Endothelial cell of umbilical vein (primary cell): ENCODE measurements around the gene MAFF. TPM values are rescaled to one million over a fixed set of nuclear protein-coding genes. Genes with fewer than 3 reads are reported as not detected.

Source experiments
- BruUV-seq: library from RNA; stranded (reverse); fragments of 400-500 nt; replicated peaks from 2 replicates; lab custom pipeline; 2021; lab: Mats Ljungman, UMichigan
- CTCF ChIA-PET: fragments of 300-600, 350-600 bp; sonication (Branson Sonifier 250); formaldehyde crosslinking; loops from one replicate; lab custom pipeline; 2021; ENCODE audit warnings: antibody characterized with exemption, inconsistent platforms; lab: Charles Lee
- POLR2A ChIA-PET: fragments of 300-600, 350-600 bp; sonication (Branson Sonifier 250); formaldehyde crosslinking; loops from one replicate; lab custom pipeline; 2021; ENCODE audit warnings: antibody characterized with exemption, inconsistent platforms; lab: Charles Lee
- DNase-seq: peaks from one replicate; pipeline ENCODE4 v3.0.0-alpha.2; 2011; ENCODE audit warnings: low read depth, low spot score
- FAIRE-seq: peaks from 2 replicates; lab custom pipeline; 2011; peaks lifted over from hg19 to GRCh38; lab: Jason Lieb, UNC
- H2AFZ ChIP-seq: 2 replicates; pipeline ENCODE4 v1.6.0; 2012; ENCODE audit warnings: low read depth, low read length, control low read depth, inconsistent platforms
- H3K27ac ChIP-seq: 2 replicates; pipeline ENCODE4 v1.5.1; 2011; ENCODE audit warnings: low read depth, mild to moderate bottlenecking, control low read depth, low read length, moderate library complexity; ENCODE audit not compliant: insufficient read depth
- H3K27me3 ChIP-seq, 2 experiments: 2 replicates each; pipeline versions ENCODE4 v1.6.0 to v1.6.1; 2011; ENCODE audit warnings: low read length in 2 of 2, mixed read lengths in 1 of 2; ENCODE audit not compliant: control insufficient read depth in 2 of 2, insufficient read depth in 2 of 2
- H3K36me3 ChIP-seq, 2 experiments: 2 replicates in 1 of 2; 3 replicates in 1 of 2; pipeline ENCODE4 v1.5.1; 2011; ENCODE audit warnings: low read length in 2 of 2, mild to moderate bottlenecking in 1 of 2, moderate library complexity in 1 of 2; ENCODE audit not compliant: control insufficient read depth in 2 of 2, insufficient read depth in 2 of 2; ENCODE audit errors: extremely low read depth in 1 of 2
- H3K4me1 ChIP-seq: 3 replicates; pipeline ENCODE4 v1.5.1; 2011; ENCODE audit warnings: mild to moderate bottlenecking, low read length; ENCODE audit not compliant: control insufficient read depth, insufficient read depth; ENCODE audit errors: extremely low read depth
- H3K4me2 ChIP-seq: 2 replicates; pipeline ENCODE4 v1.6.1; 2011; ENCODE audit warnings: low read length, control low read depth, mixed read lengths; ENCODE audit not compliant: insufficient read depth
- H3K4me3 ChIP-seq, 3 experiments: fragments of 200-600 bp in 1 of 3; sonication (generic), shearing (Covaris generic) in 1 of 3; replicated peaks in 1 of 3; 2 replicates each; pipeline ENCODE4 v1.5.1; 2011 to 2016; ENCODE audit warnings: control low read depth in 3 of 3, low read length in 3 of 3, mild to moderate bottlenecking in 2 of 3, inconsistent platforms in 1 of 3, low read depth in 1 of 3, moderate library complexity in 1 of 3; ENCODE audit not compliant: insufficient read depth in 1 of 3
- H3K79me2 ChIP-seq: 2 replicates; pipeline ENCODE4 v1.6.0; 2012; ENCODE audit warnings: low read length, inconsistent platforms; ENCODE audit not compliant: control insufficient read depth, insufficient read depth
- H3K9ac ChIP-seq: replicated peaks from 2 replicates; pipeline ENCODE3; 2011; ENCODE audit warnings: low read length, control low read depth; ENCODE audit not compliant: insufficient read depth; ENCODE audit errors: extremely low read depth
- H3K9me1 ChIP-seq: replicated peaks from 3 replicates; pipeline ENCODE4 v1.6.0; 2011; ENCODE audit warnings: mild to moderate bottlenecking, low read length; ENCODE audit not compliant: control insufficient read depth, insufficient read depth; ENCODE audit errors: extremely low read depth
- H3K9me3 ChIP-seq: replicated peaks from 2 replicates; pipeline ENCODE4 v1.5.1; 2012; ENCODE audit warnings: low read length, inconsistent platforms; ENCODE audit not compliant: control insufficient read depth, insufficient read depth
- H4K20me1 ChIP-seq: replicated peaks from 2 replicates; pipeline ENCODE3; 2011; ENCODE audit warnings: mild to moderate bottlenecking, low read length; ENCODE audit not compliant: control insufficient read depth, insufficient read depth; ENCODE audit errors: extremely low read depth
- CTCF ChIP-seq, 2 donors: IDR thresholded peaks; 1 replicate in 1 of 2; 2 replicates in 1 of 2; pipeline ENCODE4 v1.5.1; 2011; ENCODE audit warnings: low read length in 2 of 2, mild to moderate bottlenecking in 2 of 2, moderate library complexity in 2 of 2, control low read depth in 1 of 2, inconsistent platforms in 1 of 2, low read depth in 1 of 2; ENCODE audit not compliant: insufficient read depth in 1 of 2; ENCODE audit errors: extremely low read depth in 1 of 2
- EZH2 ChIP-seq: IDR thresholded peaks from 2 replicates; pipeline ENCODE4 v1.6.1; 2012; ENCODE audit warnings: borderline replicate concordance, low read depth, mild to moderate bottlenecking, moderate library complexity, low read length, inconsistent platforms; ENCODE audit not compliant: severe bottlenecking
- FOS ChIP-seq: IDR thresholded peaks from 2 replicates; pipeline ENCODE4 v1.6.1; 2011; ENCODE audit warnings: mild to moderate bottlenecking, low read length, moderate library complexity, borderline replicate concordance; ENCODE audit not compliant: insufficient read depth
- GATA2 ChIP-seq: IDR thresholded peaks from 2 replicates; pipeline ENCODE4 v1.7.0; 2011; ENCODE audit warnings: low read depth, mild to moderate bottlenecking, moderate library complexity, mixed read lengths, low read length; ENCODE audit not compliant: insufficient read length, insufficient read depth
- JUN ChIP-seq: IDR thresholded peaks from 2 replicates; pipeline ENCODE4 v1.6.1; 2011; ENCODE audit warnings: borderline replicate concordance, low read depth; ENCODE audit not compliant: insufficient read length, insufficient read depth
- MAX ChIP-seq: IDR thresholded peaks from 2 replicates; pipeline ENCODE4 v1.6.1; 2011; ENCODE audit not compliant: insufficient read depth, insufficient read length
- MYC ChIP-seq: IDR thresholded peaks from one replicate; pipeline ENCODE4 v1.6.1; 2011; ENCODE audit warnings: mild to moderate bottlenecking, low read depth, low read length
- POLR2A ChIP-seq: IDR thresholded peaks from 2 replicates; pipeline ENCODE4 v1.6.1; 2012; ENCODE audit warnings: low read depth, mild to moderate bottlenecking, control low read depth, low read length
- POLR2AphosphoS5 ChIP-seq: IDR thresholded peaks from 2 replicates; pipeline ENCODE4 v1.6.1; 2012; ENCODE audit warnings: low read depth, mild to moderate bottlenecking, control low read depth, low read length, moderate library complexity; ENCODE audit not compliant: insufficient read depth
- dilution Hi-C: fragments of 300-500 bp; cut with MboI; formaldehyde crosslinking; loops from one replicate; pipeline ENCODE4 v1.15.0; 2019; ENCODE audit warnings: low sequenced_read_pairs; ENCODE audit not compliant: extremely low pct_ligation_motif_present
- intact Hi-C: fragments of 100-400 bp; cut with micrococcal nuclease; formaldehyde crosslinking; loops from one replicate; pipeline ENCODE4 v1.10.0; 2022
- polyA plus RNA-seq, 4 experiments: library from polyadenylated mRNA; depleted of rRNA in 3 of 4; stranded (reverse) in 3 of 4; unstranded in 1 of 4; fragments of >200 nt; gene quantifications; 2 replicates each; pipeline versions ENCODE4 v1.2.1 to v1.2.3, GENCODE V29; 2011 to 2012; ENCODE audit warnings: missing spikeins in 1 of 4
- total RNA-seq: library from RNA; stranded (reverse); gene quantifications from 2 replicates; pipeline ENCODE4 v1.2.3, GENCODE V29; 2021

Gene MAFF
- total and polyA plus RNA-seq, 2 donors (not counting 3 experiments of a cell fraction or from before 2014, with no cell fraction given), result 29.0 to 61.2 TPM

GRCh38 chr22:38257650-38258250 lies 56.0 kb downstream of the MAFF start:
- Histone ChIP-seq H3K4me1 (peaks cover 25% of the 10 kb centered on the region), H3K9me3 (no peaks in the 10 kb centered on the region), H3K79me2 (peaks cover 63% of the 10 kb centered on the region), H4K20me1 (peaks cover 2% of the 10 kb centered on the region), H2AFZ (no peak overlapping the region), H3K9me1 (no peaks in the 10 kb centered on the region), H3K27me3 (no peaks in the 10 kb centered on the region), H3K4me2 (peak overlapping the region; percentile 25), H3K27ac (peak overlapping the region; percentile 19), H3K4me3 (peak overlapping the region in 1 of 3 experiments; percentile 2), H3K9ac (peak overlapping the region; percentile 42), H3K36me3 (no peaks in the 10 kb centered on the region)
- POLR2A ChIA-PET, result interaction anchor here (0.8 kb wide), 1 partner anchor 9 kb away, joined by 4 read pairs; no protein-coding TSS in a partner anchor
- DNase-seq (no peak), FAIRE-seq (no peak)
- intact Hi-C loops (loop anchor here (2.0 kb wide), 1 partner anchor 17 kb away; no protein-coding TSS in a partner anchor), dilution Hi-C loops (no loop called here)
- CTCF ChIA-PET, result interaction anchor here (0.6 to 2.7 kb wide), 11 partner anchors 9 to 220 kb away, joined by 3 to 9 read pairs (median 4); no protein-coding TSS in a partner anchor
- no peak for TF ChIP-seq MAX
- no peak for TF ChIP-seq POLR2AphosphoS5
- no peak for TF ChIP-seq GATA2
- no peak for TF ChIP-seq POLR2A
- TF ChIP-seq EZH2, result no peak
- TF ChIP-seq JUN, result no peak
- no peak for TF ChIP-seq MYC
- no peak for TF ChIP-seq CTCF (IDR thresholded peaks at IDR 0.05; ENCODE audit: extremely low read depth in 1 of 2, insufficient read depth in 1 of 2, low read depth in 1 of 2, low read length in 2 of 2)
- no peak for TF ChIP-seq FOS
- no TSS peak for BruUV-seq
